ENCODE data around the gene RPS27L.

RPS27L gene

GRCh38 chr15:63198371-63199250, 41.3 kb upstream of the RPS27L start:
- TF ChIP-seq CTCF (IDR thresholded peaks at IDR 0.05; ENCODE audit: low read depth, low read length, missing control alignments) = no peak
- in situ Hi-C loops (cut with HindIII; ENCODE audit: low pct_ligation_motif_present, low sequenced_read_pairs) = no loop called here
- Histone ChIP-seq H3K4me3 (ENCODE audit: low read depth, low read length) (no peak overlapping the region), H3K27me3 (replicated peaks) (no peaks in the 10 kb centered on the region), H3K27ac (no peak overlapping the region), H3K36me3 (replicated peaks) (no peaks in the 10 kb centered on the region)
- DNase-seq = no peak

- in situ Hi-C loops (cut with HindIII; ENCODE audit: low pct_ligation_motif_present, low sequenced_read_pairs) = no loop called here
- TF ChIP-seq CTCF (IDR thresholded peaks at IDR 0.05; ENCODE audit: low read depth, low read length, missing control alignments) = no peak
- DNase-seq = no peak
Measured at GRCh38 chr15:63197626-63198025, 40.3 kb upstream of the RPS27L start.

GRCh38 chr15:63196842-63197241, 39.6 kb upstream of the RPS27L start:
- in situ Hi-C loops (cut with HindIII; ENCODE audit: low pct_ligation_motif_present, low sequenced_read_pairs) = no loop called here
- Histone ChIP-seq H3K27ac (no peak overlapping the region), H3K4me3 (ENCODE audit: low read depth, low read length) (no peak overlapping the region)

More at GRCh38 chr15:63197626-63198025, 40.3 kb upstream of the RPS27L start:
- H3K4me3 ChIP-seq (ENCODE audit: low read depth, low read length) = no peak overlapping the region
- no peak overlapping the region for H3K27ac ChIP-seq
- H3K27me3 ChIP-seq (replicated peaks) = no peaks in the 10 kb centered on the region
- H3K36me3 ChIP-seq (replicated peaks) = no peaks in the 10 kb centered on the region

GRCh38 chr15:63195569-63196015, 38.3 kb upstream of the RPS27L start:
- no peak overlapping the region for H3K27ac ChIP-seq
- no peaks in the 10 kb centered on the region for H3K27me3 ChIP-seq (replicated peaks)
- DNase-seq = no peak
- no peak for TF ChIP-seq CTCF (IDR thresholded peaks at IDR 0.05; ENCODE audit: low read depth, low read length, missing control alignments)
- no peaks in the 10 kb centered on the region for H3K36me3 ChIP-seq (replicated peaks)
- in situ Hi-C loops (cut with HindIII; ENCODE audit: low pct_ligation_motif_present, low sequenced_read_pairs) = no loop called here
- H3K4me3 ChIP-seq (ENCODE audit: low read depth, low read length) = no peak overlapping the region

More at GRCh38 chr15:63196842-63197241, 39.6 kb upstream of the RPS27L start:
- TF ChIP-seq CTCF (IDR thresholded peaks at IDR 0.05; ENCODE audit: low read depth, low read length, missing control alignments) = no peak
- Histone ChIP-seq H3K36me3 (replicated peaks) (no peaks in the 10 kb centered on the region), H3K27me3 (replicated peaks) (no peaks in the 10 kb centered on the region)
- DNase-seq = no peak

- no peak for DNase-seq
- Histone ChIP-seq H3K4me3 (ENCODE audit: low read depth, low read length) (no peak overlapping the region), H3K27ac (no peak overlapping the region), H3K36me3 (replicated peaks) (no peaks in the 10 kb centered on the region), H3K27me3 (replicated peaks) (no peaks in the 10 kb centered on the region)
- no peak for TF ChIP-seq CTCF (IDR thresholded peaks at IDR 0.05; ENCODE audit: low read depth, low read length, missing control alignments)
- in situ Hi-C loops (cut with HindIII; ENCODE audit: low pct_ligation_motif_present, low sequenced_read_pairs) = no loop called here
Measured at GRCh38 chr15:63194880-63195568, 37.7 kb upstream of the RPS27L start.
